Keratinocyte (primary cell): ENCODE data around the gene RUNX1. TPM values are rescaled to one million over a fixed set of nuclear protein-coding genes. Genes with fewer than 3 reads are reported as not detected.

ENCODE experiments used
- DNase-seq: peaks from one replicate; pipeline ENCODE4 v3.0.0-alpha.2; 2011; ENCODE audit warnings: low read depth, missing footprints, low spot score
- FAIRE-seq: peaks from 2 replicates; lab custom pipeline; 2011; peaks lifted over from hg19 to GRCh38; lab: Jason Lieb, UNC
- H2AFZ ChIP-seq: 2 replicates; pipeline ENCODE4 v1.6.0; 2012; ENCODE audit warnings: low read length, control low read depth, inconsistent platforms; ENCODE audit not compliant: control insufficient read depth
- H3K27ac ChIP-seq: 2 replicates; pipeline ENCODE4 v1.5.1; 2011; ENCODE audit warnings: low read length; ENCODE audit not compliant: control insufficient read depth, insufficient read depth
- H3K27me3 ChIP-seq: 3 replicates; pipeline ENCODE4 v1.6.0; 2011; ENCODE audit warnings: low read length; ENCODE audit not compliant: control insufficient read depth, insufficient read depth; ENCODE audit errors: extremely low read depth
- H3K36me3 ChIP-seq, 2 experiments: 2 replicates in 1 of 2; 3 replicates in 1 of 2; pipeline ENCODE4 v1.5.1; 2011; ENCODE audit warnings: low read length in 2 of 2, mild to moderate bottlenecking in 1 of 2; ENCODE audit not compliant: control insufficient read depth in 2 of 2, insufficient read depth in 2 of 2; ENCODE audit errors: extremely low read depth in 1 of 2
- H3K4me1 ChIP-seq: 3 replicates; pipeline ENCODE4 v1.5.1; 2011; ENCODE audit warnings: low read length; ENCODE audit not compliant: control insufficient read depth, insufficient read depth; ENCODE audit errors: extremely low read depth
- H3K4me2 ChIP-seq: 3 replicates; pipeline ENCODE4 v1.6.0; 2011; ENCODE audit warnings: low read depth, low read length; ENCODE audit not compliant: control insufficient read depth, insufficient read depth; ENCODE audit errors: extremely low read depth
- H3K4me3 ChIP-seq, 3 experiments: fragments of 200-600 bp in 1 of 3; sonication (generic) in 1 of 3; 2 replicates in 2 of 3; 3 replicates in 1 of 3; pipeline ENCODE4 v1.5.1; 2011 to 2016; ENCODE audit warnings: low read length in 3 of 3, mild to moderate bottlenecking in 3 of 3, control low read depth in 2 of 3, inconsistent platforms in 1 of 3, low read depth in 1 of 3, mixed read lengths in 1 of 3, mixed run types in 1 of 3, moderate library complexity in 1 of 3; ENCODE audit not compliant: control insufficient read depth in 2 of 3, insufficient read depth in 2 of 3; ENCODE audit errors: extremely low read depth in 1 of 3
- H3K79me2 ChIP-seq: 2 replicates; pipeline ENCODE4 v1.6.0; 2012; ENCODE audit warnings: low read length; ENCODE audit not compliant: control insufficient read depth, insufficient read depth
- H3K9ac ChIP-seq: 3 replicates; pipeline ENCODE4 v1.6.0; 2011; ENCODE audit warnings: low read length; ENCODE audit not compliant: control insufficient read depth, insufficient read depth; ENCODE audit errors: extremely low read depth
- H3K9me1 ChIP-seq: 3 replicates; pipeline ENCODE4 v1.6.0; 2011; ENCODE audit warnings: low read length; ENCODE audit not compliant: control insufficient read depth, insufficient read depth; ENCODE audit errors: extremely low read depth
- H3K9me3 ChIP-seq: 2 replicates; pipeline ENCODE4 v1.5.1; 2012; ENCODE audit warnings: low read depth, low read length; ENCODE audit not compliant: control insufficient read depth
- H4K20me1 ChIP-seq: 3 replicates; pipeline ENCODE4 v1.6.0; 2011; ENCODE audit warnings: low read length; ENCODE audit not compliant: control insufficient read depth, insufficient read depth; ENCODE audit errors: extremely low read depth
- CTCF ChIP-seq, 3 experiments: IDR thresholded peaks in 1 of 3; conservative IDR thresholded peaks in 1 of 3; optimal IDR thresholded peaks in 1 of 3; 2 replicates in 2 of 3; 3 replicates in 1 of 3; pipeline versions ENCODE3 to v1.5.1; 2011; ENCODE audit warnings: low read length in 3 of 3, mild to moderate bottlenecking in 3 of 3, moderate library complexity in 2 of 3, control low read depth in 1 of 3, inconsistent platforms in 1 of 3; ENCODE audit not compliant: insufficient read depth in 2 of 3; ENCODE audit errors: extremely low read depth in 1 of 3
- EZH2 ChIP-seq: IDR thresholded peaks from one replicate; pipeline ENCODE4 v1.6.1; 2012; ENCODE audit warnings: inconsistent platforms, mild to moderate bottlenecking, low read length, moderate library complexity
- dilution Hi-C: fragments of 300-500 bp; cut with MboI; formaldehyde crosslinking; loops from one replicate; pipeline ENCODE4 v1.7.0; 2020; ENCODE audit warnings: low sequenced_read_pairs; ENCODE audit not compliant: extremely low pct_ligation_motif_present
- polyA plus RNA-seq, 5 experiments: library from polyadenylated mRNA; depleted of rRNA in 3 of 5; stranded (reverse) in 3 of 5; stranded (forward) in 1 of 5; unstranded in 1 of 5; fragments of >200 nt; gene quantifications; 1 replicate in 1 of 5; 2 replicates in 3 of 5; 3 replicates in 1 of 5; pipeline versions ENCODE4 v1.2.1 to v1.2.3, GENCODE V29; 2011 to 2012; ENCODE audit warnings: missing spikeins in 2 of 5, low read depth in 1 of 5, low replicate concordance in 1 of 5

The RUNX1 gene
- polyA plus RNA-seq, 1 donor (not counting 4 experiments of a cell fraction or from before 2014, with no cell fraction given) = 44.9 TPM

DNA sequence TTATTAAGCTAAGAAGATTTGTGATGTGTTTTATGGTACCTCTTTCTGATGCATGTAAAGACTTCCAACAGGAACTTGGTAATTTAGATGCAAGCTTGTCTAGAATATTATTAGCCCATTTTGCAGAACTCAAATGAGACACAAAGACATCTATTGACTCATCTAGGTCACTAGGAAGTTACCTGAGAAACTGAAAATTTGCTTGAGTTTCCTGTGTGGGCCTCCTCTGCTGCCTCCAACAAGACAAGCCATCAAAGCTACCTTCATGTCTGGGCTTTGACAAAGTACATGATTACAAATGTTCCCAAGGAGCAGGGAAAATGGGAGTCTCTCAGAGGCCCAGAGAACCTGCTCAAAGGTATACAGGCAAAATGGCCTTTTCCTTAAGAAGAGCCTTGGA lies 5.6 kb downstream of the RUNX1 start:
- Histone ChIP-seq H3K79me2 (no peaks in the 10 kb centered on the region), H3K9me1 (no peaks in the 10 kb centered on the region), H2AFZ (no peak overlapping the region), H3K4me1 (peaks cover 21% of the 10 kb centered on the region), H3K27me3 (no peaks in the 10 kb centered on the region), H3K9ac (no peak overlapping the region), H3K4me2 (no peak overlapping the region), H3K27ac (no peak overlapping the region), H3K9me3 (no peaks in the 10 kb centered on the region), H3K4me3 (no peak overlapping the region), H3K36me3 (no peaks in the 10 kb centered on the region), H4K20me1 (no peaks in the 10 kb centered on the region)
- TF ChIP-seq CTCF (optimal IDR thresholded peaks at IDR 0.05 in 1 of 3, IDR thresholded peaks at IDR 0.05 in 1 of 3, conservative IDR thresholded peaks at IDR 0.05 in 1 of 3; ENCODE audit: extremely low read depth in 1 of 3, insufficient read depth in 2 of 3, low read length in 3 of 3) (no peak), EZH2 (no peak)
- DNase-seq (no peak), FAIRE-seq (no peak)
- dilution Hi-C loops = no loop called here

GRCh38 chr21:35042836-35043235 lies 6.3 kb downstream of the RUNX1 start:
- Histone ChIP-seq H3K4me1 (peaks cover 14% of the 10 kb centered on the region), H3K4me2 (no peak overlapping the region), H3K27me3 (no peaks in the 10 kb centered on the region), H3K9me3 (no peaks in the 10 kb centered on the region), H3K79me2 (no peaks in the 10 kb centered on the region), H3K9me1 (no peaks in the 10 kb centered on the region), H3K4me3 (no peak overlapping the region), H3K27ac (no peak overlapping the region), H4K20me1 (no peaks in the 10 kb centered on the region), H3K36me3 (no peaks in the 10 kb centered on the region), H3K9ac (no peak overlapping the region), H2AFZ (no peak overlapping the region)
- TF ChIP-seq CTCF (optimal IDR thresholded peaks at IDR 0.05 in 1 of 3, IDR thresholded peaks at IDR 0.05 in 1 of 3, conservative IDR thresholded peaks at IDR 0.05 in 1 of 3; ENCODE audit: extremely low read depth in 1 of 3, insufficient read depth in 2 of 3, low read length in 3 of 3) (no peak), EZH2 (no peak)
- DNase-seq (no peak), FAIRE-seq (no peak)
- dilution Hi-C loops = no loop called here
